ENCODE data around the gene THUMPD2. TPM values are rescaled to one million over a fixed set of nuclear protein-coding genes. Genes with fewer than 3 reads are reported as not detected.

The THUMPD2 gene
- total RNA-seq, 1 donor: 9.5 TPM

DNA sequence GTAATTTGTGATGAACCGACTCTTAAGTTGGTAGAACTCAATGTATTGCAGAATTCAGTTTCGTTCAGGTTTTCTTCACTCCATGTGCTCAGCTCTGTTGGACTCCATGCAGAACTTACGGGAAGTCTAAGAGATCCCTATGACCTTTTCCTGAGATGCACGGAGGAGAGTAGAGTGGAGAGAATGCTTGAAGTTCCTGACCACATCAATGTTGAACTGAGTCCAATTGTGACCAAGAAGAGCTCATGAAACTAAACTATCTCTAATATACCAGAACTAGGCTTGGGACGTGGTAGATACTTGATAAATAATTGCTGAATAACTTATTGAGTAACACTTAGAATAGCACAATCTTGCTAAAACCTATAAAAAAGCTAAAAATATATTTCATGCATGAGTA lies 66.1 kb downstream of the THUMPD2 start:
- DNase-seq (ENCODE audit: low read depth): no peak
- TF ChIP-seq, protein P1, sequence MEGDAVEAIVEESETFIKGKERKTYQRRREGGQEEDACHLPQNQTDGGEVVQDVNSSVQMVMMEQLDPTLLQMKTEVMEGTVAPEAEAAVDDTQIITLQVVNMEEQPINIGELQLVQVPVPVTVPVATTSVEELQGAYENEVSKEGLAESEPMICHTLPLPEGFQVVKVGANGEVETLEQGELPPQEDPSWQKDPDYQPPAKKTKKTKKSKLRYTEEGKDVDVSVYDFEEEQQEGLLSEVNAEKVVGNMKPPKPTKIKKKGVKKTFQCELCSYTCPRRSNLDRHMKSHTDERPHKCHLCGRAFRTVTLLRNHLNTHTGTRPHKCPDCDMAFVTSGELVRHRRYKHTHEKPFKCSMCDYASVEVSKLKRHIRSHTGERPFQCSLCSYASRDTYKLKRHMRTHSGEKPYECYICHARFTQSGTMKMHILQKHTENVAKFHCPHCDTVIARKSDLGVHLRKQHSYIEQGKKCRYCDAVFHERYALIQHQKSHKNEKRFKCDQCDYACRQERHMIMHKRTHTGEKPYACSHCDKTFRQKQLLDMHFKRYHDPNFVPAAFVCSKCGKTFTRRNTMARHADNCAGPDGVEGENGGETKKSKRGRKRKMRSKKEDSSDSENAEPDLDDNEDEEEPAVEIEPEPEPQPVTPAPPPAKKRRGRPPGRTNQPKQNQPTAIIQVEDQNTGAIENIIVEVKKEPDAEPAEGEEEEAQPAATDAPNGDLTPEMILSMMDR (IDR thresholded peaks at IDR 0.05; ENCODE audit: insufficient read depth, low read length): no peak

DNA sequence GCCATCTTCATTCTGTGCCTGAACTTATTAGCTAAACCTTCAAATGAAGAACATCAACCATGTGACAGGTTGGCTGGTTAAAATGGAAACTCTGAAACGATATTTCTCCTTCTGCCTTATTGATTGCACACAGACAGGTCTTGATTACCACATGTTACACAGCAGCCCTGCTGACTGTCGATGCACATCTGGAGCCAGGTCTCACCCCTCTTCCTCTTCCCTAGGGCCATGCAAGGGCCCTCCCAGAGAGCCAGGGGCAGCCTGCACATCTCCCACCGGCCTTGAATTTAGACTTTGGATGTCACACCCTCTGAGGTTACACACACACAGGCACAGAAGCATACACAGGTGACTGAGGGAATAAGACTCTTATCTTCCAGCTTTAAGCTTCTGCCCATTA lies 68.3 kb downstream of the THUMPD2 start:
- H3K4me3 ChIP-seq (ENCODE audit: low read depth, low read length): no peak overlapping the region
- TF ChIP-seq, protein P1 (IDR thresholded peaks at IDR 0.05; ENCODE audit: insufficient read depth, low read length): no peak
- DNase-seq (ENCODE audit: low read depth): no peak

More for the DNA sequence above, 66.1 kb downstream of the THUMPD2 start:
- H3K4me3 ChIP-seq (ENCODE audit: low read depth, low read length): no peak overlapping the region

DNA sequence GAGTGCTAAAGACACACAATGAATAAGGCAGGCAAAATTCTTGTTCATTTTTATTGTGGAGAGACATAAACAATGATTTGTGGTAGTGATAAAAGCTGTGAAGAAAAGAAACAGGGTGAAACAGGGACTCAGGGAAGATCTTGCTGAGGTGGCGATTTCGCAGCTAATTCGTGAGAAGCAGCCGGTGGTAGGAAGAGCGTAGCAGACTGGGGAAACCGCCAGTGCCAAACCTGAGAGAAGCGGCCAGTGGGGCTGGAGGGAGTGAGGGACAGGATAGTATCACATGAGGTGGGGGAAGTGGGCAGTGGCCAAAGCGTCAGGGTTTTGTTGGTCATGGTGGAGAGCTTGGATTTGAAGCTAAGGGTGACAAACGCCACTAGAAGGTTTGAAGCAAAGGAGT lies 71.1 kb downstream of the THUMPD2 start:
- no peak for DNase-seq (ENCODE audit: low read depth)
- no peak overlapping the region for H3K4me3 ChIP-seq (ENCODE audit: low read depth, low read length)
- TF ChIP-seq, protein P1 (IDR thresholded peaks at IDR 0.05; ENCODE audit: insufficient read depth, low read length): no peak

DNA sequence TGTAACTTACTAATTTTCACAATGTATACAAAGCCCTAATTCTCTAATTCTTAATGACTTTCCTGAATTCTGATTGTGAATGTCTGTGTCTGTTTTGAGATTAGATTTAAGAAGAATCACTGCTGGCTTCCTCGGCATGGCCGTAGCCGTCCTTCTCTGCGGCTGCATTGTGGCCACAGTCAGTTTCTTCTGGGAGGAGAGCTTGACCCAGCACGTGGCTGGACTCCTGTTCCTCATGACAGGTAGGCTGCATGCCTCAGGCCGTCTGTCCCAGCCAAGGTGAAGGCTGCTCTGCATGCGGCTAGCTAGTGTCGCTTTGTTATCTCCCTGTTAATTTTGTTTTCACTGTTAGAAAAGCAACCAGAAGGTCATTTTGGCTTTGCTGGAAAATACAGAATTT lies 72.1 kb downstream of the THUMPD2 start:
- DNase-seq (ENCODE audit: low read depth): no peak
- no peak overlapping the region for H3K4me3 ChIP-seq (ENCODE audit: low read depth, low read length)
- TF ChIP-seq, protein P1 (IDR thresholded peaks at IDR 0.05; ENCODE audit: insufficient read depth, low read length): no peak

DNA sequence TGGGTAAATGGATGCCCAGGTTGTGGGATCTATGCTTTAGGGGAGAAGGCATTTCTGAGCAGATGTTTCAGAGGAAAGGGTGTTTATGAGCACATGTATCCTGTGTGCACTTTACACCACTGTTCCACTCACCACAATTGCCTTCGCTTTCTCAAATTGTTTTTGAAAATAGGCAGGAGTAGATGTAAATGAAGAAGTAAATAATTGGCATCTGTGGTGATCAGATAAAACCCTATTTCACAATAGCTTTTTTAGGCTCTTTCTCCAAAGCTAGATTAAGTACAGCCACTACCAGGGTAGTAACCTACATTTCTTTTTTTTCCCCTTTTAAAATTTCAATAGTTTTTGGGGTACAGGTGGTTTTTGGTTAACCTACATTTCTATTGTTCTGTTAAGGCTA lies 72.7 kb downstream of the THUMPD2 start:
- DNase-seq (ENCODE audit: low read depth): no peak
- H3K4me3 ChIP-seq (ENCODE audit: low read depth, low read length): no peak overlapping the region
- TF ChIP-seq, protein P1 (IDR thresholded peaks at IDR 0.05; ENCODE audit: insufficient read depth, low read length): no peak

DNA sequence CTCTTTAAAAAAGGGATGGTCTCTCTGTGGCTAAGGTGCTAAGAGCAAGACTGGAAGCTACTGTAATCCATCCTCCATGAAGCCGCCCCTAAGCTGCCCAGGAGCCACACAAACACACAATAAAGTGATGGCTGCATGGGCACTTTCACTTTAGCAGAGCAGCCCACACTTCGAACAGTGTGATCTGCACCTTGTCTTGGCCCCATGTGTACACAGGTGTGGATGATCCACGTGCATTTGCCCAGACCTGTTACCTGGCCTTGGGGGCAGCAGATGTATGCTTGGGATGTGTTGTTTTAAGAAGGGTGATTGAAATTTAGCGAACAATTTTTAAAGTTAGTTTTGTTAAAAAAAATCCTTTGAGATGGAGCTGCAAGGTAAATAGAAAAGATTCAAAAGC lies 73.4 kb downstream of the THUMPD2 start:
- no peak overlapping the region for H3K4me3 ChIP-seq (ENCODE audit: low read depth, low read length)
- no peak for DNase-seq (ENCODE audit: low read depth)
- TF ChIP-seq, protein P1 (IDR thresholded peaks at IDR 0.05; ENCODE audit: insufficient read depth, low read length): no peak

DNA sequence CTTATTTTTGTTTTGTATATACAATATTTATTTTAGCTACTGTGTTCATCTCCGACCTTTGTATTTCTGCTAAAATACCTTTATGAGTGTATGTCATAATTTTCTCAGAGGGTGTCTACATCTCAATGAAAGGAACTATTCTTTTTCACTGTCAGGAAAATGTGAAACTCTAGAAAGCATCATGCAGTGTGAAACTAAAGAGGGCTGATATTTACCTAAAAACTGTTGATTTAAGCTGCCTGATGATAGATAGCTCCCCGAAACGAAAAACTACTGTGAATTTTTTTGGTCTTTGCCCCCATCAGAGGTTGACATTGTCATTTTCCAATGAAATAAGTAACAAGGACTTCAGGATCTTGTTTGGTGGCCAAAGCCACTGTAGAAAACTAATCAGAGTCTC lies 74.5 kb downstream of the THUMPD2 start:
- H3K4me3 ChIP-seq (ENCODE audit: low read depth, low read length): no peak overlapping the region
- TF ChIP-seq, protein P1 (IDR thresholded peaks at IDR 0.05; ENCODE audit: insufficient read depth, low read length): no peak
- DNase-seq (ENCODE audit: low read depth): no peak

All from fibroblast of the aortic adventitia (primary cell).